ENCODE measurements around the gene PRPF40B. TPM values are rescaled to one million over a fixed set of nuclear protein-coding genes. Genes with fewer than 3 reads are reported as not detected.

The PRPF40B gene
- total RNA-seq, 1 donor from 2014 or later = 6.3 TPM

DNA sequence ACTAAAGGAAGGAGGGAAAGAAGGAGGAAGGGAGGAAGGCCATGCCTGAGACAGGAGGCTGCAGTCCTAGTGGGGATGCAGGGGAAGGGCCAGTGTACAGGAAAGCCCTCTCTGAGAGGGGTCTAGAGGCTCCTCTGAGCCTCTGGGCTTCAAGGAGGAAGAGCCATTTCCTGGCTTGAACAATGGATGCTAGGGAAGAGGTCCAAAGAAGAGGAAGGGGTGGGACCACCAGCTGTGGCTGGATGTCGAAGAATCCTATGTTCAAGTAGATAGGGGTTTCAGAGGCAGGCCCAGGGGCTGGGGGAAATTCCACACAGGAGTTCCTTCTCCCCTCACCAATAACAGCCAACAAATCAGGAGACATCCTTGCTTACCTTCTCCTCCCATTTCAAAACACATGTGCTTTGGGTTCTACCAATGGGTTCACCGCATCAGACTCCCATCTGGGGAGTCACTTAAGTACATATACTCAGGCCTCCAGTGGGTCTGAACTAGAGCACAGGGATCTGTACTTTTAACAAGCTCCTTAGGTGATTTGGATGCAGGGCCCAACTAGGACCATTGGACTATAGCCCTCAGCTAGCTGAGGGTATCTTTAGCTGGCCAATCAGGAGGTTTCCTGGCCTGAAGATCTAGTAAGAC is 32.4 kb downstream of the PRPF40B start:
- no peak for DNase-seq (ENCODE audit: extremely low read depth, low read depth, low spot score)

- no peak for DNase-seq (ENCODE audit: extremely low read depth, low read depth, low spot score)
Observed at GRCh38 chr12:49658276-49658675, 34.9 kb downstream of the PRPF40B start.

DNA sequence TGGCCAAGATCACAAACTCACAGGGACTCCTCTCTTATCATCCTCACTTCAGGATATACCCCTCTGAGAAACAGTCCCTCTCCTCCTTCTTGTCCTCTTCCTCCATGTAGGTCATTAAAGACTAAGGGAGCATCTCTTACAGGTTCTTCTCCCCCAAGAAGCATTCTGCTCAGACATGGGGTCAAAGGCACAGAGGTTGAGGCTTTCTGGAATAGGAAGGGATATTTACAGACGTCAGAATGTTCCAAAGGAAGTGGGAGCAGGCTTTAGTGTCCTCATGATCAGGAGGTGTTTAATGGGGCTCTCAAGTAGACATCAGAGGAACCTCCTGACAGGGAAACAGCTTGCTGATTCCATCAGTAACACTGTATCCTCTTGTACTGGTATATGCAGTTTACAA is 36.4 kb downstream of the PRPF40B start:
- DNase-seq (ENCODE audit: extremely low read depth, low read depth, low spot score) = no peak

GRCh38 chr12:49661191-49661590 is 37.8 kb downstream of the PRPF40B start:
- DNase-seq (ENCODE audit: extremely low read depth, low read depth, low spot score) = no peak

DNA sequence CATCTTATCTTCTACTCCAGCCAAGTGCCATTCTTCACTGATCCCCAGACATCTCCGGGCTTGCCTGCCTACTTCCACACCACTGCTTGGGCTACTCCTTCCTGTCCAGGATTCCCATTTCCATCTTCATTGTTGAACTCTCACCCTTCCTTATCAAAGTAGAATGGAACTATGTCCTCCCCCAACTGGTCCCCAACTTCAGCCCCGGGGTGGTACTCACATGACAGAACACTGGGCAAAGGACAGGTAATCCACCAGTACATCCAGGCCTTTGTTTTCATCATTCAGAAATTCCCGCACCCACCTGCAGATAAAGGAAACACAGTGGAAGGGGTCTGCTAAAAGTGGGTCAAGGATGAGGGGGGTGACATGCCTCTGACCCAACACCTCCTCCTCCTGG is 38.4 kb downstream of the PRPF40B start:
- DNase-seq (ENCODE audit: extremely low read depth, low read depth, low spot score) = no peak

GRCh38 chr12:49662998-49663843 is 39.9 kb downstream of the PRPF40B start:
- DNase-seq (ENCODE audit: extremely low read depth, low read depth, low spot score) = no peak

- DNase-seq (ENCODE audit: extremely low read depth, low read depth, low spot score) = no peak
Observed at GRCh38 chr12:49664167-49664566, 40.8 kb downstream of the PRPF40B start.

GRCh38 chr12:49664591-49665239 is 41.4 kb downstream of the PRPF40B start:
- no peak for DNase-seq (ENCODE audit: extremely low read depth, low read depth, low spot score)

GRCh38 chr12:49665384-49665783 is 42.0 kb downstream of the PRPF40B start:
- DNase-seq (ENCODE audit: extremely low read depth, low read depth, low spot score) = no peak

GRCh38 chr12:49666176-49666575 is 42.8 kb downstream of the PRPF40B start:
- no peak for DNase-seq (ENCODE audit: extremely low read depth, low read depth, low spot score)

GRCh38 chr12:49667325-49668090 is 44.1 kb downstream of the PRPF40B start:
- DNase-seq (ENCODE audit: extremely low read depth, low read depth, low spot score) = no peak

GRCh38 chr12:49669796-49670195 is 46.4 kb downstream of the PRPF40B start:
- DNase-seq (ENCODE audit: extremely low read depth, low read depth, low spot score) = no peak

DNA sequence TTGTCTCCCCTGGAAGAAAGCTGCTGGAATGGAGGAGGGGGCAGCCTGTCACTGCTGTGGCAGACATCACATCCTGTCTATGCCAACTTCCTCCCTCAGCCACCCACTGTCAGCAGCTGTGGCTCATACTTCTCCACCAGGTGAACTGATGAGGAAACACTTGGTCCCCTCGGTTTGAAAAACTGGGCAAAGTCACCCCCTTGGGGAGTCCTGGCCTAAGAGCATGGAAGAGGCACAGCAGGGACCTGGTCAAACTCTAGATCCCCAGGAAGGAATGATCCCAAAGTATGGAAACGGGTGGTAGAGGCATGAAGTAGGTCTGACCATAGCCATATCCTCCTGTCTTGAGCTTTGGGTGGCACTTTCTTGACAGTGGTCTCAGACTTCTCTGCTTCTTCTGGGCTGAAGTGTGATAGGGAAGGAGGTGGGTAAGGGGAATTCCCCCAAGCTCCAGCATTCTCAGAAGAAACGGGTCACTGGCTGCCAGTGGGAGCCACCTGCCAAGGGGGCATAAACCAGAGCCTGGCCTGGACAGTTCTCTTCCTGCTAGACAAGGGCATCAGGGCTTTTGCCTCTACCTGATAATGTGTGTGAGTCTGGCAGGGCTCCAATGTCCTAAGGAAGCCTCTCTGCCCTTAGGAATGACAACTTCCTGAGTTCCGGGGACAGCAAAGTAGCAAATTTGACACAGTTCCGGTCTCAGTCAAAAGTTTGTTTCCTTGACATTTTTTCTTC is 47.8 kb downstream of the PRPF40B start:
- no peak for DNase-seq (ENCODE audit: extremely low read depth, low read depth, low spot score)

GRCh38 chr12:49672301-49673217 is 49.2 kb downstream of the PRPF40B start:
- DNase-seq (ENCODE audit: extremely low read depth, low read depth, low spot score) = no peak

- DNase-seq (ENCODE audit: extremely low read depth, low read depth, low spot score) = no peak
Observed at GRCh38 chr12:49673446-49674317, 50.3 kb downstream of the PRPF40B start.

GRCh38 chr12:49674318-49674981 is 51.1 kb downstream of the PRPF40B start:
- no peak for DNase-seq (ENCODE audit: extremely low read depth, low read depth, low spot score)

DNA sequence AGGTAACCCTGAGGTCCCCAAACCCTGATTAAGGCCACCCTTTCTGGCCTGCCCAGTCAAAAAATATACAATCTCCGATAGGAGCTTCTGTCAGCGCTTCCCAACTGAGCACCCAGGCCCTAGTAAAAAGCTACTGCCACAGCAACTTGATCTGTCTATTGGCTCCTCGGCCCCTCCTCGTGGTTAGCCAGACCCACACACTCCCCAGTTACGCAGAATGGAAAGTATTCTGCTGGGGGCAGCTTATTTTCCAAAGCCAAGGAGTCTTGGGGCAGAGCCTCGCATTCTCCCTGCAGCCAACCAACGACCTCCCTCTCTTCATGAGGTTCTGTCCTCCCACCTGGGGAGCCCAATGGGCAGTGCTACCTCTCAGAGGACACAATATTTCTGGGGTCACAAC is 51.8 kb downstream of the PRPF40B start:
- DNase-seq (ENCODE audit: extremely low read depth, low read depth, low spot score) = no peak

DNA sequence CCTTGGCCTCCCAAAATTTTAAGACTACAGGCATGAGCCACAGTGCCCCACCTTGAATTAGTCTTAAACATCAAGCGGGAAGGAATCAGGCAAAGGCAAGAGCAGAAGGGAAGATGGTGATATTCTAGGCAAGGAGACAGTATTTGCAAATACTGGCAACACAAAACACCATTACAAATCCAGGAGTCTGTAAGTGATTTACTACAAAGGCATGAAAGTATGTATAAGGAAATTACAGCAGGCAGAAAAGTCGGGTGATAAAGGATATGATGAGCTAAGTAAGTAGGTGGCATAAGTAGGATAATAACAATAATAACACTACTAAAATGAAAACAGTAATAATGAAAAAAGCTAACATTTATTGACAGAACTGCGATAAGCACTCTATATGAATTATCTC is 55.4 kb downstream of the PRPF40B start:
- DNase-seq (ENCODE audit: extremely low read depth, low read depth, low spot score) = no peak

All from glomerular endothelial cell (primary cell).